ENCODE results near the gene NECTIN2.

Gene NECTIN2

DNA sequence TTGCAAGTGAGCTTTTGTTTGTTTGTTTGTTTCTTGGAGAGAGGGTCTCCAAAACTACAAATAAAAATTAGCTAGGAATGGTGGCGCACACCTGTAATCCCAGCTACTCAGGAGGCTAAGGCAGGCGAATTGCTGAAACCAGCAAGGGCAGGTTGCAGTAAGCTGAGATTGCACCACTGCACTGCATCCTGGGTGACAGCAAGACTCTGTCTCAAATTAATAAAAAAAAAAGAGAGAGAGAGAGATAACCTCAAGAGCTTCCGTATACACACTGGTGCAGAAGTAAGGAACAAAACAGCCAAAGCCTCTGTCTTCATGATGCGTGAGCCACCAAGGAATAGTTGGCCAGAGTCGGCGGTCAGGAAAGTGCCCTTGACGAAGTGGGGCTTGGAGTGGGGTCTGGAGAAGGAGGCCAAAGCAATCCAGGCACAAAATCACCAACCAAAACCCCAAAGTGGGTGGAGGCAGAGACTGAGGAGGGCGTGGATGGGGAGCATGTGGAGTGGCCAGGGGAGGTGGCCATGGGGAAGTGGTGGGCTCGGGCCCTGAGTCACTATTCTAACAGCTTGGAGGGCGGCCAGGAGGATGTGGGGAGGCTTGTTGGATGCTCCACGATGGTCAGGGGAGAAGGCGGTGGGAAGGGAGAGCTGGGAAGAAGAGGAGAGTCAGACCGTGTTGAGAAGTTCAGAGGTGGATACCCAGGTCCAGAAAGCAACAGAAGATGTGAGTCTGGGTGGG lies 23.8 kb downstream of the NECTIN2 start:
- no peak for TF ChIP-seq CTCF (IDR thresholded peaks at IDR 0.05; ENCODE audit: low read depth, low read length)
- DNase-seq (ENCODE audit: low read depth in 2 of 2): peak; percentile 71
- H3K4me3 ChIP-seq (replicated peaks in 1 of 2; ENCODE audit: low read depth in 2 of 2, low read length in 2 of 2): no peak overlapping the region

- DNase-seq (ENCODE audit: low read depth in 2 of 2): no peak
- no peak for TF ChIP-seq CTCF (IDR thresholded peaks at IDR 0.05; ENCODE audit: low read depth, low read length)
- H3K4me3 ChIP-seq (replicated peaks in 1 of 2; ENCODE audit: low read depth in 2 of 2, low read length in 2 of 2): no peak overlapping the region
These were observed 25.7 kb downstream of the NECTIN2 start for GRCh38 chr19:44871809-44872208.

- H3K4me3 ChIP-seq (replicated peaks in 1 of 2; ENCODE audit: low read depth in 2 of 2, low read length in 2 of 2): no peak overlapping the region
- TF ChIP-seq CTCF (IDR thresholded peaks at IDR 0.05; ENCODE audit: low read depth, low read length): no peak
- no peak for DNase-seq (ENCODE audit: low read depth in 2 of 2)
These were observed 26.6 kb downstream of the NECTIN2 start for GRCh38 chr19:44872661-44873060.

GRCh38 chr19:44874317-44874716 lies 28.2 kb downstream of the NECTIN2 start:
- no peak for TF ChIP-seq CTCF (IDR thresholded peaks at IDR 0.05; ENCODE audit: low read depth, low read length)
- no peak overlapping the region for H3K4me3 ChIP-seq (replicated peaks in 1 of 2; ENCODE audit: low read depth in 2 of 2, low read length in 2 of 2)
- no peak for DNase-seq (ENCODE audit: low read depth in 2 of 2)

DNA sequence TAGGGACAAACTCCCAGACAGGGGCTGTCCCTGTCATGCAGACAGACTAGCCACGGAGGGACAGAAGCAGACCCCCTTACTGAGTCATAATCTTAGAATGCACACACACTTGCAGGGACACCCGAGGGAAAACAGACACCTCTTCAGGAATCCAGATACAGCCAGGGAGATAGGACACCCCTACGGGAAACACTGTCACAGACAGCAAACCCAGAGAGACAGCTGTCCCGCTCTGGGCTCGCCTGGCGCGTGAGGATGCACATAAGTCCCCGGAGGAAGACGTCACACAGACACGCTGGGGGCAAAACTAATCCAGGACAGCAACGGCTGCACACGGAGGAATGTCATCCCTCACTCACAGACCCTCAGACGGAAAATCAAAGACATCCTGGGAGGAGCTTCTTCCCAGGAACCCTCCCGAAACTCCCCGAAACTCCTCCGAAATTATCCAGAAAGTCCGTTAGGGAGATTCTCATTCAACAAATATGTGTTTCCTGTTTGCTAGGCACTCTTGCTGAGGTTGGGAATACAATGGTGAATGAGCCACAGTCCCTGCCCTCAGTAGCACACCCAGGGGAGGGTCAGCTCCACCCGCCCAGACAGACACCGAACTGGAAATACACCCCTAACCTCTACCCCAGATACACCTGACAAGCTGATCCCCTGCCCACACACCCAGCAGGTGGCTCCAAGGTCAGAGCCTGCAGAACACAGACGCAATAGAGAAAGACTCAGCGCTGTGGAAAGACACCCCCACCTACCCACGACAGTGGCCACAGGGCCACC lies 29.8 kb downstream of the NECTIN2 start:
- peak in 1 of 2 donors; percentile 67 for DNase-seq (ENCODE audit: low read depth in 2 of 2)
- H3K4me3 ChIP-seq (replicated peaks in 1 of 2; ENCODE audit: low read depth in 2 of 2, low read length in 2 of 2): no peak overlapping the region
- TF ChIP-seq CTCF (IDR thresholded peaks at IDR 0.05; ENCODE audit: low read depth, low read length): no peak

DNA sequence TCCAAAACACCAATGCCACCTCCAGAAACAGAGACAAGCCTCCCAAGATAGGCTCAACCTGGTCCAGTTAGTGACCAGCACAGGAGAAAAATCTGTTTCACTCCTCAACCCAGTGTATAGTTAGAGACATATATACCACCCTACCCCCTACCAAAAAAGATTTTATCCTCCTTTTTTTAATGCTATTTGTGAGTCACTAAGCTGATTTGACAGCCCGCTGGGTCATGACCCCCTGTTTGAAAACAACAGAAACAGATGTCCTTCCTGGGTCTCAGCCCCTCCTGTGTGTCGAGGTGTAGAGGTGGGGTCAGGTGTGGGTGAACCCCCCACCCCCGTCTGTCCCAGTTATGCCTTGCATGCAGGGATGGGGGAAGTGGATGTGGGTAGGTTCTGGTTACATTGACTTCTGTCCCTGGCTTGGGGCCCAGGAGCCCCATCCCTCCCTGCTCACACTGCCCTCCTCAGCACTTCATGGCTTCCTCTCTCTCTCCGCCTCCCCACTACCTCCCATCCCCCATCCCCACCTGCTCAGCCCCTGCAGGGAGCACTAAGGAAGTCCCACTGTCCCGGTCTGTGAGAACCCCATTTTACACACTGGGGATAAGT lies 30.9 kb downstream of the NECTIN2 start:
- no peak overlapping the region for H3K4me3 ChIP-seq (replicated peaks in 1 of 2; ENCODE audit: low read depth in 2 of 2, low read length in 2 of 2)
- no peak for DNase-seq (ENCODE audit: low read depth in 2 of 2)
- TF ChIP-seq CTCF (IDR thresholded peaks at IDR 0.05; ENCODE audit: low read depth, low read length): no peak

Data from cardiac fibroblast (primary cell).